SK-N-SH treated with all-trans-retinoic acid at 6 μM for 48 hours (cell line): ENCODE measurements around the gene SLC41A1.

ENCODE experiments used
- ATAC-seq: fragments of 200-7000 bp; cut with Tn5 transposase; 3 replicates; pipeline ENCODE4 v1.9.1; 2020; ENCODE audit warnings: mild to moderate bottlenecking, moderate library complexity
- ARNTL ChIP-seq: fragments of 450-650 bp; formaldehyde crosslinking; IDR thresholded peaks from 2 replicates; pipeline ENCODE4 v1.5.0; 2020; ENCODE audit warnings: low read depth, mild to moderate bottlenecking, moderate library complexity, borderline replicate concordance
- BACH2 ChIP-seq: fragments of 250-450 bp; sonication (Bioruptor Pico); IDR thresholded peaks from 2 replicates; pipeline ENCODE4 v1.9.0; 2021; ENCODE audit warnings: mild to moderate bottlenecking, borderline replicate concordance
- CREB5 ChIP-seq: fragments of 250-450 bp; sonication (Bioruptor Pico); IDR thresholded peaks from 2 replicates; pipeline ENCODE4 v1.5.1; 2020; ENCODE audit warnings: low read depth, mild to moderate bottlenecking, moderate library complexity
- CSDC2 ChIP-seq: fragments of 250-450 bp; sonication (Bioruptor Pico); IDR thresholded peaks from 2 replicates; pipeline ENCODE4 v1.5.0; 2020; ENCODE audit warnings: mild to moderate bottlenecking, moderate library complexity
- GLIS3 ChIP-seq: fragments of 250-450 bp; sonication (Bioruptor Pico); IDR thresholded peaks from 2 replicates; pipeline ENCODE4 v1.5.0; 2020; ENCODE audit warnings: mild to moderate bottlenecking, moderate library complexity
- ISL1 ChIP-seq: fragments of 250-450 bp; sonication (Bioruptor Pico); IDR thresholded peaks from 2 replicates; pipeline ENCODE4 v2.1.2; 2022; ENCODE audit warnings: mild to moderate bottlenecking, moderate library complexity
- PATZ1 ChIP-seq: fragments of 250-450 bp; sonication (Bioruptor Pico); IDR thresholded peaks from 2 replicates; pipeline ENCODE4 v1.8.0; 2020; ENCODE audit warnings: mild to moderate bottlenecking, moderate library complexity, borderline replicate concordance
- PPARA ChIP-seq: fragments of 250-450 bp; sonication (Bioruptor Pico); IDR thresholded peaks from 2 replicates; pipeline ENCODE4 v1.5.0; 2020; ENCODE audit warnings: mild to moderate bottlenecking, borderline replicate concordance
- RARB ChIP-seq: fragments of 250-450 bp; sonication (Bioruptor Pico); IDR thresholded peaks from 2 replicates; pipeline ENCODE4 v1.8.0; 2021; ENCODE audit warnings: mild to moderate bottlenecking, moderate library complexity
- SNAI2 ChIP-seq: fragments of 250-450 bp; sonication (Bioruptor Pico); IDR thresholded peaks from 2 replicates; pipeline ENCODE4 v1.5.0; 2020; ENCODE audit warnings: mild to moderate bottlenecking, moderate library complexity
- TCF4 ChIP-seq: fragments of 250-450 bp; sonication (Bioruptor Pico); IDR thresholded peaks from 2 replicates; pipeline ENCODE4 v1.8.0; 2021; ENCODE audit warnings: mild to moderate bottlenecking, moderate library complexity, borderline replicate concordance
- TOX ChIP-seq: fragments of 250-450 bp; sonication (Bioruptor Pico); IDR thresholded peaks from 2 replicates; pipeline ENCODE4 v1.8.0; 2021; ENCODE audit warnings: mild to moderate bottlenecking, moderate library complexity, borderline replicate concordance
- ZC3H10 ChIP-seq: fragments of 250-450 bp; sonication (Bioruptor Pico); IDR thresholded peaks from 2 replicates; pipeline ENCODE4 v1.5.1; 2021; ENCODE audit warnings: mild to moderate bottlenecking, moderate library complexity
- ZFP3 ChIP-seq: fragments of 250-450 bp; sonication (Bioruptor Pico); IDR thresholded peaks from 2 replicates; pipeline ENCODE4 v1.5.0; 2020; ENCODE audit warnings: mild to moderate bottlenecking, moderate library complexity
- ZFP30 ChIP-seq: fragments of 450-650 bp; formaldehyde crosslinking; IDR thresholded peaks from 2 replicates; pipeline ENCODE4 v1.5.0; 2022; ENCODE audit warnings: mild to moderate bottlenecking, moderate library complexity
- ZNF565 ChIP-seq: fragments of 450-650 bp; formaldehyde crosslinking; conservative IDR thresholded peaks from 2 replicates; pipeline ENCODE4 v1.5.0; 2020; ENCODE audit warnings: low read depth, mild to moderate bottlenecking, moderate library complexity
- ZNF70 ChIP-seq: fragments of 450-650 bp; formaldehyde crosslinking; IDR thresholded peaks from 2 replicates; pipeline ENCODE4 v1.5.0; 2020; ENCODE audit warnings: mild to moderate bottlenecking, moderate library complexity
- ZNF8 ChIP-seq: fragments of 450-650 bp; formaldehyde crosslinking; IDR thresholded peaks from 2 replicates; pipeline ENCODE4 v1.5.0; 2020; ENCODE audit warnings: mild to moderate bottlenecking, moderate library complexity
- TF ChIP-seq, protein P1 (sequence below): fragments of 250-450 bp; sonication (Bioruptor Pico); IDR thresholded peaks from 2 replicates; pipeline ENCODE4 v1.8.0; 2021; ENCODE audit warnings: low read depth, mild to moderate bottlenecking, moderate library complexity, borderline replicate concordance
- TF ChIP-seq, protein P2 (sequence below): fragments of 250-450 bp; sonication (Bioruptor Pico); IDR thresholded peaks from 2 replicates; pipeline ENCODE4 v1.5.1; 2021; ENCODE audit warnings: mild to moderate bottlenecking, moderate library complexity
- TF ChIP-seq, protein P3 (sequence below): fragments of 250-450 bp; sonication (Bioruptor Pico); IDR thresholded peaks from 2 replicates; pipeline ENCODE4 v1.5.0; 2020; ENCODE audit warnings: mild to moderate bottlenecking, moderate library complexity

Gene SLC41A1

GRCh38 chr1:205763980-205764379 lies 49.0 kb downstream of the SLC41A1 start:
- ATAC-seq = no peak
- TF ChIP-seq CSDC2 (CRISPR knock-in tag) (no peak), ARNTL (CRISPR knock-in tag) (no peak), ZFP30 (CRISPR knock-in tag) (no peak)
- TF ChIP-seq, protein P1, sequence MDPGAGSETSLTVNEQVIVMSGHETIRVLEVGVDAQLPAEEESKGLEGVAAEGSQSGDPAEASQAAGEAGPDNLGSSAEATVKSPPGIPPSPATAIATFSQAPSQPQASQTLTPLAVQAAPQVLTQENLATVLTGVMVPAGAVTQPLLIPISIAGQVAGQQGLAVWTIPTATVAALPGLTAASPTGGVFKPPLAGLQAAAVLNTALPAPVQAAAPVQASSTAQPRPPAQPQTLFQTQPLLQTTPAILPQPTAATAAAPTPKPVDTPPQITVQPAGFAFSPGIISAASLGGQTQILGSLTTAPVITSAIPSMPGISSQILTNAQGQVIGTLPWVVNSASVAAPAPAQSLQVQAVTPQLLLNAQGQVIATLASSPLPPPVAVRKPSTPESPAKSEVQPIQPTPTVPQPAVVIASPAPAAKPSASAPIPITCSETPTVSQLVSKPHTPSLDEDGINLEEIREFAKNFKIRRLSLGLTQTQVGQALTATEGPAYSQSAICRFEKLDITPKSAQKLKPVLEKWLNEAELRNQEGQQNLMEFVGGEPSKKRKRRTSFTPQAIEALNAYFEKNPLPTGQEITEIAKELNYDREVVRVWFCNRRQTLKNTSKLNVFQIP (CRISPR knock-in tag) = no peak

- no peak for ATAC-seq
- TF ChIP-seq SNAI2 (CRISPR knock-in tag) (no peak), ZNF565 (no peak), ZNF70 (no peak), ARNTL (CRISPR knock-in tag) (no peak), BACH2 (CRISPR knock-in tag) (no peak), RARB (CRISPR knock-in tag) (no peak), ZFP3 (no peak), TOX (no peak), GLIS3 (CRISPR knock-in tag) (no peak), TCF4 (CRISPR knock-in tag) (no peak)
- TF ChIP-seq, protein P1 (CRISPR knock-in tag) = no peak
- TF ChIP-seq, protein P2, sequence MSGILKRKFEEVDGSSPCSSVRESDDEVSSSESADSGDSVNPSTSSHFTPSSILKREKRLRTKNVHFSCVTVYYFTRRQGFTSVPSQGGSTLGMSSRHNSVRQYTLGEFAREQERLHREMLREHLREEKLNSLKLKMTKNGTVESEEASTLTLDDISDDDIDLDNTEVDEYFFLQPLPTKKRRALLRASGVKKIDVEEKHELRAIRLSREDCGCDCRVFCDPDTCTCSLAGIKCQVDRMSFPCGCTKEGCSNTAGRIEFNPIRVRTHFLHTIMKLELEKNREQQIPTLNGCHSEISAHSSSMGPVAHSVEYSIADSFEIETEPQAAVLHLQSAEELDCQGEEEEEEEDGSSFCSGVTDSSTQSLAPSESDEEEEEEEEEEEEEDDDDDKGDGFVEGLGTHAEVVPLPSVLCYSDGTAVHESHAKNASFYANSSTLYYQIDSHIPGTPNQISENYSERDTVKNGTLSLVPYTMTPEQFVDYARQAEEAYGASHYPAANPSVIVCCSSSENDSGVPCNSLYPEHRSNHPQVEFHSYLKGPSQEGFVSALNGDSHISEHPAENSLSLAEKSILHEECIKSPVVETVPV (CRISPR knock-in tag) = no peak
- TF ChIP-seq, protein P3, sequence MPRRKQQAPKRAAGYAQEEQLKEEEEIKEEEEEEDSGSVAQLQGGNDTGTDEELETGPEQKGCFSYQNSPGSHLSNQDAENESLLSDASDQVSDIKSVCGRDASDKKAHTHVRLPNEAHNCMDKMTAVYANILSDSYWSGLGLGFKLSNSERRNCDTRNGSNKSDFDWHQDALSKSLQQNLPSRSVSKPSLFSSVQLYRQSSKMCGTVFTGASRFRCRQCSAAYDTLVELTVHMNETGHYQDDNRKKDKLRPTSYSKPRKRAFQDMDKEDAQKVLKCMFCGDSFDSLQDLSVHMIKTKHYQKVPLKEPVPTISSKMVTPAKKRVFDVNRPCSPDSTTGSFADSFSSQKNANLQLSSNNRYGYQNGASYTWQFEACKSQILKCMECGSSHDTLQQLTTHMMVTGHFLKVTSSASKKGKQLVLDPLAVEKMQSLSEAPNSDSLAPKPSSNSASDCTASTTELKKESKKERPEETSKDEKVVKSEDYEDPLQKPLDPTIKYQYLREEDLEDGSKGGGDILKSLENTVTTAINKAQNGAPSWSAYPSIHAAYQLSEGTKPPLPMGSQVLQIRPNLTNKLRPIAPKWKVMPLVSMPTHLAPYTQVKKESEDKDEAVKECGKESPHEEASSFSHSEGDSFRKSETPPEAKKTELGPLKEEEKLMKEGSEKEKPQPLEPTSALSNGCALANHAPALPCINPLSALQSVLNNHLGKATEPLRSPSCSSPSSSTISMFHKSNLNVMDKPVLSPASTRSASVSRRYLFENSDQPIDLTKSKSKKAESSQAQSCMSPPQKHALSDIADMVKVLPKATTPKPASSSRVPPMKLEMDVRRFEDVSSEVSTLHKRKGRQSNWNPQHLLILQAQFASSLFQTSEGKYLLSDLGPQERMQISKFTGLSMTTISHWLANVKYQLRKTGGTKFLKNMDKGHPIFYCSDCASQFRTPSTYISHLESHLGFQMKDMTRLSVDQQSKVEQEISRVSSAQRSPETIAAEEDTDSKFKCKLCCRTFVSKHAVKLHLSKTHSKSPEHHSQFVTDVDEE (CRISPR knock-in tag) = no peak
- TF ChIP-seq, all 23 proteins: peak for 0
Measured at GRCh38 chr1:205760606-205761005, 52.4 kb downstream of the SLC41A1 start.

GRCh38 chr1:205756552-205756951 lies 56.4 kb downstream of the SLC41A1 start:
- no peak for TF ChIP-seq BACH2 (CRISPR knock-in tag)
- no peak for TF ChIP-seq ZNF70
- no peak for TF ChIP-seq ZNF565
- TF ChIP-seq ZC3H10 = no peak
- TF ChIP-seq, protein P2 (CRISPR knock-in tag) = no peak
- no peak for TF ChIP-seq CSDC2 (CRISPR knock-in tag)
- no peak for TF ChIP-seq PATZ1 (CRISPR knock-in tag)
- no peak for TF ChIP-seq ISL1
- TF ChIP-seq ZNF8 (CRISPR knock-in tag) = no peak
- TF ChIP-seq ZFP3 = no peak
- TF ChIP-seq SNAI2 (CRISPR knock-in tag) = no peak
- no peak for TF ChIP-seq ZFP30 (CRISPR knock-in tag)
- no peak for TF ChIP-seq GLIS3 (CRISPR knock-in tag)
- TF ChIP-seq CREB5 (CRISPR knock-in tag) = no peak
- TF ChIP-seq, protein P3 (CRISPR knock-in tag) = no peak
- no peak for TF ChIP-seq ARNTL (CRISPR knock-in tag)
- no peak for TF ChIP-seq TOX
- TF ChIP-seq RARB (CRISPR knock-in tag) = no peak
- no peak for TF ChIP-seq PPARA (CRISPR knock-in tag)
- TF ChIP-seq, all 23 proteins: peak for 0
- ATAC-seq = no peak
